Mucosa of stomach (tissue), 1 donor: Measurements from ENCODE around the gene PGRMC1.
"Not testable (repeated sequence)": the region's sequence is repeated elsewhere in the genome, so short reads cannot be mapped to it uniquely, and the experiment has no call there.

Source experiments
- H3K27me3 ChIP-seq: one replicate; pipeline ENCODE4 v1.7.0; 2013; ENCODE audit warnings: mild to moderate bottlenecking, low read length; ENCODE audit not compliant: control insufficient read depth, insufficient read depth
- H3K36me3 ChIP-seq: one replicate; pipeline ENCODE4 v1.7.0; 2013; ENCODE audit warnings: low read length; ENCODE audit not compliant: control insufficient read depth, insufficient read depth
- H3K4me1 ChIP-seq: one replicate; pipeline ENCODE4 v1.7.0; 2013; ENCODE audit warnings: mild to moderate bottlenecking, low read length; ENCODE audit not compliant: control insufficient read depth, insufficient read depth
- H3K4me3 ChIP-seq: one replicate; pipeline ENCODE4 v1.7.0; 2013; ENCODE audit warnings: low read length
- H3K9ac ChIP-seq: one replicate; pipeline ENCODE4 v1.7.0; 2013; ENCODE audit warnings: mild to moderate bottlenecking, low read length, moderate library complexity
- H3K9me3 ChIP-seq: one replicate; pipeline ENCODE4 v1.7.0; 2013; ENCODE audit warnings: mild to moderate bottlenecking, low read length, moderate library complexity; ENCODE audit not compliant: control insufficient read depth
- donor health status: Pancreatic carcinoma.

The PGRMC1 gene

GRCh38 chrX:119236623-119237561, 807 bp downstream of the PGRMC1 start:
- H3K36me3 ChIP-seq = no peaks in the 10 kb centered on the region
- peak overlapping the region; percentile 60 for H3K4me3 ChIP-seq
- H3K9me3 ChIP-seq = no peaks in the 10 kb centered on the region
- peak overlapping the region; percentile 86 for H3K9ac ChIP-seq
- H3K27me3 ChIP-seq = no peaks in the 10 kb centered on the region
- H3K4me1 ChIP-seq = peaks cover 3% of the 10 kb centered on the region

DNA sequence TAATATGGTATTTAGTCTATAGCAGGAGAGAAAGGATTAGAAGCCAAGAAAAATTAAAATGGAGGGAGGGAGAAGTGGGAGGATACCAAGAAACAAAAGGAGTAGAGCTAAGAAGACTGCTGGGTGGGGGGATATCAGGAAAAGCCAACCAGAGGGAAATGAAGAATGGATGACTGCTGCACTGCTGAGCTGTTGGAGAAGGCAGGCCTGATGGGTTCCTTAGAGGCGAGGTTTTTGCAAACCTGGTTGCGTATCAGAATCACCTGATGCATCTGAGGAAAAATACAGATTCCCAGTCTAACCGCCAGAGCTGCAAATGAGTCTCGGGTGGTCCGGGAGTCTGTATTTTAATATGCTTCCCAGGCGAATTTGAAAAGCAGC, 1.5 kb downstream of the PGRMC1 start:
- peaks cover 3% of the 10 kb centered on the region for H3K4me1 ChIP-seq
- H3K9me3 ChIP-seq = no peaks in the 10 kb centered on the region
- H3K9ac ChIP-seq = peak overlapping the region; percentile 86
- H3K27me3 ChIP-seq = no peaks in the 10 kb centered on the region
- peak overlapping the region; percentile 60 for H3K4me3 ChIP-seq
- H3K36me3 ChIP-seq = no peaks in the 10 kb centered on the region

- Histone ChIP-seq H3K4me3 (no peak overlapping the region), H3K9me3 (no peaks in the 10 kb centered on the region), H3K9ac (no peak overlapping the region), H3K36me3 (no peaks in the 10 kb centered on the region), H3K4me1 (peaks cover 3% of the 10 kb centered on the region), H3K27me3 (no peaks in the 10 kb centered on the region)
Measured at GRCh38 chrX:119238557-119238956, 2.5 kb downstream of the PGRMC1 start.

DNA sequence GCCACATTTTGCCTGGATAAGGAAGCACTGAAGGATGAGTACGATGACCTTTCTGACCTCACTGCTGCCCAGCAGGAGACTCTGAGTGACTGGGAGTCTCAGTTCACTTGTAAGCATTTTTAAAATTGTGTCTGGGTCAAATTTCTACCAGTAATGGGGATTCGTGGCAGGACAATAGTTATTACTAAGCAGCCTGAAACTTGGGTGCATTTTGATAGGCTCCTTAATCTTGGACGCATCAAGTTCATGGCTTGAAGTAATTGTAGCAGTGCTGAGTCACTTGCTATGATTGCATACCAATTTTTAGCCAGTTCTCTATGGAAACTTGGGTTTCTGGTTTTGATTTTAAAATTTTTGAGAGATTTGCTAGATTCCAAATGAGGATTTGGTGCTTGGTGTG, 4.3 kb downstream of the PGRMC1 start:
- no peak overlapping the region for H3K9ac ChIP-seq
- H3K4me1 ChIP-seq = peaks cover 3% of the 10 kb centered on the region
- H3K9me3 ChIP-seq = no peaks in the 10 kb centered on the region

GRCh38 chrX:119247702-119248101, 11.6 kb downstream of the PGRMC1 start:
- Histone ChIP-seq H3K27me3 (no peaks in the 10 kb centered on the region), H3K36me3 (no peaks in the 10 kb centered on the region), H3K4me1 (no peaks in the 10 kb centered on the region), H3K9me3 (no peaks in the 10 kb centered on the region), H3K4me3 (no peak overlapping the region), H3K9ac (no peak overlapping the region)

More for the DNA sequence above, 4.3 kb downstream of the PGRMC1 start:
- no peak overlapping the region for H3K4me3 ChIP-seq
- H3K27me3 ChIP-seq = no peaks in the 10 kb centered on the region
- H3K36me3 ChIP-seq = no peaks in the 10 kb centered on the region

DNA sequence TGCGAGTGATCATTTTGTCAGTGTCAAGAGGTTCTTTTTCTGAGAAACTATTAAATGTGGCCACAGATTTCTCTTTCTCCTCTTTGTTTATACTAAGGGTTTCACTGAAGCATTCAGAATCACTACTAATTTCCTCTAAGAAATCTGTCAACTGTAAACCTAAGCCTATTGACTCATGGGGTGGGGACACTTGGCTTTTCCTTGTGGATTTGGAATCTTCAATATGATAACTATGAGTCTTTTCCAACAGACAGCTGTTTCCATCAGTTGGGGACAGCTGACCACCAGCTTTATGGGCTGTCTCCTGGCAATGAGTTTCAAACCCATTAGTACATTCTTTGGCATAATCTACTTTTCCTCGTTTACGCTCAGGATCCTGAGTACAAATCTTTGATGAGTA, 13.8 kb downstream of the PGRMC1 start:
- no peaks in the 10 kb centered on the region for H3K36me3 ChIP-seq

DNA sequence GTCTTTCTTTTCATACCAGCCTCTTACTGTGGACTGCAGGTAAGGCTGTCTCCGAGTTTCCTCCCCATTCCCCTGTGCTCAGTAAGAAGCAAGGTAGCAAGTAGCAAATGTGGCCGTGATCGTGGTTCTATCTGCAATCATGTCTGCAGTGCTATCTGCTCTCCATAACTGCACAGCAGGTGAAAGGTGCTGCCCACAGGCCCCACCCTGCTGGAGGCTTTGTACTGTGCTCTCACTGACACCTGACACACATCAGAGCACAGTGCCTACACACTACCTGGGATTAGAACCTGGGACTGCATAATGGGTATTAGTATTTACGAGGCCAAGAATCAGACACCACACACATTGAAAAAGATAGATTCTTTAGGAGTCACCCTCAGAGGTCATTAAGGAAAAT, 15.3 kb downstream of the PGRMC1 start:
- no peak overlapping the region for H3K9ac ChIP-seq
- H3K36me3 ChIP-seq = no peaks in the 10 kb centered on the region
- no peaks in the 10 kb centered on the region for H3K9me3 ChIP-seq
- H3K4me1 ChIP-seq = no peaks in the 10 kb centered on the region
- no peak overlapping the region for H3K4me3 ChIP-seq
- no peaks in the 10 kb centered on the region for H3K27me3 ChIP-seq

More for the DNA sequence above, 13.8 kb downstream of the PGRMC1 start:
- Histone ChIP-seq H3K4me3 (no peak overlapping the region), H3K27me3 (no peaks in the 10 kb centered on the region), H3K9ac (no peak overlapping the region), H3K9me3 (no peaks in the 10 kb centered on the region), H3K4me1 (no peaks in the 10 kb centered on the region)

DNA sequence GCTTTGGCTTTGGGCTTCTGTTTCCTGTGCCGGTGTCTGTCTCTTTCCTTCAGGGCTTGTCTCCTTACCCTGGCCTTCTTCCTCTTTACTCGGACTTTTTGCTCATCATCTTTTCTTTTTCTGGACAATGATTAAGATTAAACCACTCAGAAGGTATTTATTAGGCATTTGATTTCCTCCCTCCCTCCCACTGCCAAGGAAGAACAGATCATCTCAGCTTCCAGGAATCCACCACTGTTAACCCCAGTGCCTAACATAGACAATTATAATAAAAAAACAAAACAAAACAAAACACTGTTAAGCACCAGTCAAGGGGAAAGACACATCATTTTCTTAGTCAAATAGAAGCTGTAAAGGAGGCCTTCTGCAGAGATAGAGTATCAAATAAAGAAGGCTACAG, 16.6 kb downstream of the PGRMC1 start:
- no peaks in the 10 kb centered on the region for H3K4me1 ChIP-seq
- no peak overlapping the region for H3K4me3 ChIP-seq
- no peaks in the 10 kb centered on the region for H3K27me3 ChIP-seq
- H3K9ac ChIP-seq = no peak overlapping the region
- H3K9me3 ChIP-seq = no peaks in the 10 kb centered on the region
- H3K36me3 ChIP-seq = no peaks in the 10 kb centered on the region

DNA sequence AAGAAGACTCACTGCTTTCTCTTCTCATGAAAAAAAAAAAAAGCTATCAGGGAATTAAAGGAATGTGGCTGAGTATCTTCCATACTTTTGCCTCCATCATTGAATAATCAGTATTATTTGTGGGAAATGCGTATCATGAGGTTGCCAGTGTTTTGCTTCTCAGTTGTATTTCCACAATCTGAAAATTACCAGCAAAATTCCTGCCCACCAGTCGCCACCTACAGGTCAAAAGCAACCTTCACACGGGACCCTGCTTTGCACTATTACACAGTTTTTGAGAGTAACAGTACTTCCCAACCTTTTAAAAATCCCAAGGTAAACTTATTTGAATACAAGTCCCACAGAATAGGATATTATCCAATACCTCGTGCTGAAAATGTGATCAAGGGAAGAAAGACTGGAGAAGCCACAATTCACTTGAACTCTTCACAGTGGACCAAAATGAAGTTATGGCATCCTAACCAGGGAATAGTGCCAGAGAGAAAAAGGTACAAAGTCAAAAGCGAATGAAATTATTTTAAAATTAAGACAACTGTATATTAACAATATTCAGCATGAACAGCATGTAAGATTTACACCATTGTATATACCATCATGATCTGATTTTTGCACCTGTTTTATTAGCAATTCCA, 30.4 kb downstream of the PGRMC1 start:
- no peak overlapping the region for H3K9ac ChIP-seq

GRCh38 chrX:119267115-119267514, 31.0 kb downstream of the PGRMC1 start:
- H3K4me1 ChIP-seq, H3K9ac ChIP-seq, H3K36me3 ChIP-seq, H3K9me3 ChIP-seq, H3K27me3 ChIP-seq, H3K4me3 ChIP-seq: not testable (repeated sequence)

More for the DNA sequence above, 30.4 kb downstream of the PGRMC1 start:
- no peak overlapping the region for H3K4me3 ChIP-seq
- H3K27me3 ChIP-seq = no peaks in the 10 kb centered on the region
- no peaks in the 10 kb centered on the region for H3K36me3 ChIP-seq
- H3K4me1 ChIP-seq = no peaks in the 10 kb centered on the region
- H3K9me3 ChIP-seq = no peaks in the 10 kb centered on the region

DNA sequence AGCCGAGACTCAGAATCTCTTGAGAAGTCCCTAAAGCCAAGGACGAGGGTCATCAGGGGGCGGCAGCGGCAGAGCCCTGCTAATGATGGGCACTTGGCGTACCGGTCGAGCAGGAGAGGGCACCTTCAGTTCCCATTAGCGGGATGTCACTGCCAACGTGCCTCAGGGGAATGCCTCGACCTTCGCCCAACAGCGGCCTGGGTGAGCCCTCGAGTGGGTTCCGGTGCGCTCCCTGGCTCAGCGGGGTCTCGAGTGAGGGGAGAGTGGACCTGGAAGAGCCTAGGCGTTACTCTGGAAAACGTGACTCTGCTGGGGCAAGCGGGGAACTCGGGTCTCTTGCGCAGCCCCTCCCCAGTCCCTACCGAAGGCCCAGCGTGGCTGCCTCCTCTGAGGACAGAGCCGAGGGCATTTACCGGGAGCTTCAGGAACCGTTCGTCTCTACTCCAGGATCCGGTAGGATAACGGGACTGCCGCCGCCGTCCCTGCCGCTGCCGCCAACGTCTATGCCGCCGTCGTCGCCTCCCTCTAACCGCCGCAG, 36.9 kb downstream of the PGRMC1 start:
- H3K4me3 ChIP-seq = no peak overlapping the region

More for the DNA sequence above, 36.9 kb downstream of the PGRMC1 start:
- Histone ChIP-seq H3K27me3 (peaks cover 11% of the 10 kb centered on the region), H3K9me3 (no peaks in the 10 kb centered on the region), H3K4me1 (no peaks in the 10 kb centered on the region), H3K36me3 (no peaks in the 10 kb centered on the region), H3K9ac (no peak overlapping the region)
